K562 (cell line): ENCODE results near the gene ANKRD31. TPM values are rescaled to one million over a fixed set of nuclear protein-coding genes. Genes with fewer than 3 reads are reported as not detected.

Experiments used
- ATAC-seq: fragments of 200-7000 bp; cut with Tn5 transposase; 3 replicates; pipeline ENCODE4 v1.9.1; 2020; ENCODE audit warnings: moderate library complexity
- BruUV-seq: library from RNA; stranded (reverse); fragments of 400-500 nt; replicated peaks from 2 replicates; lab custom pipeline; 2021; lab: Mats Ljungman, UMichigan
- CTCF ChIA-PET: fragments of 300-600 bp; formaldehyde crosslinking; extraction: SDS; loops from one replicate; lab custom pipeline; 2021; ENCODE audit warnings: low intra/inter-chr PET ratio; lab: Yijun Ruan, JAX
- POLR2A ChIA-PET: fragments of 300-600, 350-650 bp; sonication (Branson Sonifier 250); formaldehyde crosslinking; extraction: SDS; loops from one replicate; lab custom pipeline; 2021; ENCODE audit warnings: antibody characterized with exemption, inconsistent platforms; lab: Yijun Ruan, JAX
- DNase-seq, 4 experiments: peaks; one replicate each; pipeline versions ENCODE4 v3.0.0 to v3.0.0-alpha.2; 2011 to 2018; ENCODE audit warnings: low spot score in 3 of 4, mixed read lengths in 3 of 4; ENCODE audit errors: extremely low read depth in 1 of 4
- FAIRE-seq: peaks from 2 replicates; lab custom pipeline; 2011; peaks lifted over from hg19 to GRCh38; lab: Jason Lieb, UNC
- H2AFZ ChIP-seq: 2 replicates; pipeline ENCODE4 v1.6.0; 2011; ENCODE audit warnings: low read depth, low read length, control low read depth, inconsistent platforms
- H3K27ac ChIP-seq: fragments of 200-600 bp; 3 replicates; pipeline ENCODE4 v1.8.0; 2011; ENCODE audit warnings: low read depth, mild to moderate bottlenecking, control low read depth, inconsistent platforms, low read length, moderate library complexity, mixed read lengths; ENCODE audit errors: extremely low read depth
- H3K27me3 ChIP-seq, 2 experiments: fragments of 300-600 bp in 1 of 2; 2 replicates in 1 of 2; 3 replicates in 1 of 2; pipeline versions ENCODE4 v1.6.0 to v1.8.0; 2011; ENCODE audit warnings: inconsistent platforms in 2 of 2, low read length in 2 of 2, mild to moderate bottlenecking in 1 of 2, mixed read lengths in 1 of 2, moderate library complexity in 1 of 2; ENCODE audit not compliant: control insufficient read depth in 2 of 2, insufficient read depth in 2 of 2
- H3K36me3 ChIP-seq: fragments of 300-600 bp; 3 replicates; pipeline ENCODE4 v1.8.0; 2011; ENCODE audit warnings: mild to moderate bottlenecking, low read length, inconsistent platforms; ENCODE audit not compliant: control insufficient read depth, insufficient read depth
- H3K4me1 ChIP-seq, 2 experiments: fragments of 200-600 bp in 1 of 2; replicated peaks in 1 of 2; 2 replicates in 1 of 2; 3 replicates in 1 of 2; pipeline versions ENCODE4 v1.5.1 to v1.8.0; 2011; ENCODE audit warnings: inconsistent platforms in 2 of 2, low read length in 2 of 2, mild to moderate bottlenecking in 1 of 2, mixed read lengths in 1 of 2, moderate library complexity in 1 of 2; ENCODE audit not compliant: control insufficient read depth in 2 of 2, insufficient read depth in 2 of 2
- H3K4me2 ChIP-seq: 2 replicates; pipeline ENCODE4 v1.6.1; 2011; ENCODE audit warnings: low read length, control low read depth, inconsistent platforms, mixed read lengths; ENCODE audit not compliant: insufficient read depth
- H3K4me3 ChIP-seq: fragments of 200-600 bp; sonication (generic), shearing (Covaris generic); 2 replicates; pipeline ENCODE4 v1.5.1; 2016; ENCODE audit warnings: control low read depth, inconsistent platforms
- H3K79me2 ChIP-seq: fragments of 200-600 bp; 3 replicates; pipeline ENCODE4 v1.8.0; 2011; ENCODE audit warnings: low read length, inconsistent platforms; ENCODE audit not compliant: control insufficient read depth, insufficient read depth
- H3K9ac ChIP-seq, 2 experiments: 2 replicates each; pipeline versions ENCODE4 v1.6.0 to v1.6.1; 2011; ENCODE audit warnings: low read depth in 2 of 2, low read length in 2 of 2, control low read depth in 1 of 2, inconsistent platforms in 1 of 2, mild to moderate bottlenecking in 1 of 2, mixed read lengths in 1 of 2; ENCODE audit not compliant: insufficient read depth in 1 of 2
- H3K9me1 ChIP-seq: one replicate; pipeline ENCODE4 v1.6.0; 2011; ENCODE audit warnings: inconsistent platforms, mild to moderate bottlenecking, low read length, moderate library complexity; ENCODE audit not compliant: control insufficient read depth, insufficient read depth
- H3K9me3 ChIP-seq: replicated peaks from 2 replicates; pipeline ENCODE4 v1.5.1; 2011; ENCODE audit warnings: low read depth, low read length, inconsistent platforms; ENCODE audit not compliant: control insufficient read depth, insufficient read depth
- H4K20me1 ChIP-seq: replicated peaks from 2 replicates; pipeline ENCODE4 v1.6.1; 2011; ENCODE audit warnings: low read length, inconsistent platforms, mixed read lengths; ENCODE audit not compliant: control insufficient read depth, insufficient read depth
- BCL6 ChIP-seq: fragments of 250-450 bp; sonication (Bioruptor Pico); IDR thresholded peaks from 2 replicates; pipeline ENCODE4 v1.4.0; 2020
- CEBPZ ChIP-seq: fragments of 150-350 bp; IDR thresholded peaks from 2 replicates; pipeline ENCODE4 v1.6.1; 2014; ENCODE audit warnings: low read depth, mild to moderate bottlenecking, low read length, borderline replicate concordance
- CREB5 ChIP-seq: fragments of 250-450 bp; sonication (Bioruptor Pico); IDR thresholded peaks from 2 replicates; pipeline ENCODE4 v1.5.0; 2020; ENCODE audit warnings: mild to moderate bottlenecking
- DPF2 ChIP-seq: fragments of 450-650 bp; IDR thresholded peaks from 2 replicates; pipeline ENCODE4 v1.6.1; 2016
- EGR1 ChIP-seq: fragments of 450-650 bp; conservative IDR thresholded peaks from 2 replicates; pipeline ENCODE4 v1.6.1; 2017; ENCODE audit warnings: mild to moderate bottlenecking
- KLF6 ChIP-seq: fragments of 250-450 bp; sonication (Bioruptor Pico); IDR thresholded peaks from 2 replicates; pipeline ENCODE4 v1.4.0; 2020; ENCODE audit warnings: mild to moderate bottlenecking, moderate library complexity, borderline replicate concordance
- NFIC ChIP-seq: fragments of 450-650 bp; IDR thresholded peaks from 2 replicates; pipeline ENCODE4 v1.6.1; 2017; ENCODE audit warnings: mild to moderate bottlenecking, inconsistent platforms
- SNIP1 ChIP-seq: fragments of 450-650 bp; IDR thresholded peaks from 2 replicates; pipeline ENCODE4 v1.7.1; 2017; ENCODE audit warnings: low read depth, mild to moderate bottlenecking
- U2AF2 ChIP-seq: fragments of 200-400 bp; formaldehyde crosslinking; optimal IDR thresholded peaks from 2 replicates; pipeline ENCODE3; 2017; ENCODE audit warnings: low read depth, mild to moderate bottlenecking, low read length
- VEZF1 ChIP-seq: fragments of 200-800 bp; sonication (Bioruptor generic); IDR thresholded peaks from 2 replicates; pipeline ENCODE4 v1.6.1; 2017; ENCODE audit warnings: missing genetic modification characterization, missing compliant biosample characterization
- ZNF311 ChIP-seq: fragments of 250-450 bp; sonication (Bioruptor Pico); IDR thresholded peaks from 2 replicates; pipeline ENCODE4 v1.4.0; 2020; ENCODE audit warnings: mild to moderate bottlenecking, moderate library complexity
- in situ Hi-C: fragments of 300-500 bp; cut with MboI; formaldehyde crosslinking; loops from 4 replicates; pipeline ENCODE4 v1.15.0; 2018; ENCODE audit warnings: inconsistent platforms, mixed read lengths
- intact Hi-C: fragments of 100-400 bp; cut with micrococcal nuclease; formaldehyde crosslinking; loops from 2 replicates; pipeline ENCODE4 v1.14.2; 2022
- polyA plus RNA-seq, 8 experiments: library from polyadenylated mRNA; depleted of rRNA in 4 of 8; stranded (reverse) in 5 of 8; unstranded in 3 of 8; fragments of >200 nt; fragmentation: Nextera tagmentation in 2 of 8; fragmentation: Illumina TruSeq in 1 of 8; extraction: Ambion mirVana in 2 of 8; extraction: Trizol in 1 of 8; gene quantifications; 2 replicates each; pipeline versions ENCODE4 v1.2.1 to v1.2.3, GENCODE V29; 2011 to 2014; ENCODE audit warnings: inconsistent platforms in 1 of 8, missing spikeins in 1 of 8
- total RNA-seq, 7 experiments: library from RNA; depleted of rRNA in 6 of 7; stranded (reverse); fragments of >200 nt in 6 of 7; fragmentation: Illumina TruSeq in 2 of 7; extraction: Trizol in 2 of 7; gene quantifications; 2 replicates each; pipeline versions ENCODE4 v1.2.1 to v1.2.3, GENCODE V29; 2011 to 2021; ENCODE audit warnings: low replicate concordance in 1 of 7

ANKRD31 gene
- total and polyA plus RNA-seq, 9 of the 15 experiments (the other 6 are each of a cell fraction or from before 2014, with no cell fraction given): under 0.01 to 0.11 (median 0.05) TPM; not detected in 1

GRCh38 chr5:75071100-75071499 lies 165.6 kb downstream of the ANKRD31 start:
- ChIA-PET POLR2A (interaction anchor here (1.0 kb wide), 1 partner anchor 16 kb away, joined by 4 read pairs; no protein-coding TSS in a partner anchor), CTCF (no interaction called here)
- no peaks in the 10 kb centered on the region for H3K4me1 ChIP-seq
- no TSS peak for BruUV-seq
- no peaks in the 10 kb centered on the region for H4K20me1 ChIP-seq
- no peak overlapping the region for H3K4me3 ChIP-seq
- H3K9ac ChIP-seq: no peak overlapping the region
- H3K36me3 ChIP-seq: no peaks in the 10 kb centered on the region
- H2AFZ ChIP-seq: no peak overlapping the region
- H3K27ac ChIP-seq: no peak overlapping the region
- no peak overlapping the region for H3K4me2 ChIP-seq
- intact Hi-C loops: no loop called here
- ATAC-seq (no peak), DNase-seq (no peak), FAIRE-seq (no peak)
- no peaks in the 10 kb centered on the region for H3K27me3 ChIP-seq
- TF ChIP-seq SNIP1 (no peak), CREB5 (CRISPR knock-in tag) (no peak), CEBPZ (no peak), NFIC (no peak), ZNF311 (CRISPR knock-in tag) (no peak), U2AF2 (no peak), BCL6 (CRISPR knock-in tag) (no peak), KLF6 (no peak), EGR1 (no peak), VEZF1 (no peak), DPF2 (no peak)
- H3K9me3 ChIP-seq: no peaks in the 10 kb centered on the region
- no peaks in the 10 kb centered on the region for H3K9me1 ChIP-seq
- in situ Hi-C loops: no loop called here
- no peaks in the 10 kb centered on the region for H3K79me2 ChIP-seq
